ENCODE measurements around the gene YPEL5. TPM values are rescaled to one million over a fixed set of nuclear protein-coding genes. Genes with fewer than 3 reads are reported as not detected.

YPEL5 gene
- total RNA-seq, 1 experiment from 2014 or later, result 66.4 TPM

GRCh38 chr2:30191107-30191506 is 44.3 kb downstream of the YPEL5 start:
- TF ChIP-seq REST (IDR thresholded peaks at IDR 0.05; ENCODE audit: insufficient read depth in 1 of 2, low read depth in 2 of 2, low read length in 1 of 2) (no peak), SIN3A (IDR thresholded peaks at IDR 0.05; ENCODE audit: borderline replicate concordance, insufficient read depth, low read depth, low read length) (no peak), TCF7L2 (IDR thresholded peaks at IDR 0.05; ENCODE audit: low read depth, low read length) (no peak), POLR2AphosphoS5 (IDR thresholded peaks at IDR 0.05; ENCODE audit: low read depth, low read length) (no peak)

GRCh38 chr2:30191819-30192271 is 45.0 kb downstream of the YPEL5 start:
- Histone ChIP-seq H3K4me3 (ENCODE audit: low read depth in 2 of 2, low read length in 2 of 2) (no peak overlapping the region), H3K4me1 (ENCODE audit: control insufficient read depth, insufficient read depth, low read length) (no peaks in the 10 kb centered on the region), H3K9me3 (ENCODE audit: control insufficient read depth, insufficient read depth, low read depth, low read length) (no peaks in the 10 kb centered on the region), H3K27ac (ENCODE audit: low read length) (no peak overlapping the region), H3K36me3 (ENCODE audit: control insufficient read depth, insufficient read depth, low read length) (no peaks in the 10 kb centered on the region), H3K27me3 (ENCODE audit: control insufficient read depth, insufficient read depth, low read length) (peaks cover 1% of the 10 kb centered on the region; the same call in 1 of the 2 replicates)
- in situ Hi-C loops (cut with HindIII; ENCODE audit: low pct_unique_long_range_greater_than_20kb, low sequenced_read_pairs), result no loop called here
- intact Hi-C loops (cut with micrococcal nuclease; ENCODE audit: unreplicated experiment), result no loop called here
- ChIA-PET CTCF (no interaction called here), POLR2A (no interaction called here)
- TF ChIP-seq POLR2AphosphoS5 (IDR thresholded peaks at IDR 0.05; ENCODE audit: low read depth, low read length) (no peak), CTCF (IDR thresholded peaks at IDR 0.05) (no peak), TCF7L2 (IDR thresholded peaks at IDR 0.05; ENCODE audit: low read depth, low read length) (no peak), SIN3A (IDR thresholded peaks at IDR 0.05; ENCODE audit: borderline replicate concordance, insufficient read depth, low read depth, low read length) (no peak), REST (IDR thresholded peaks at IDR 0.05; ENCODE audit: insufficient read depth in 1 of 2, low read depth in 2 of 2, low read length in 1 of 2) (no peak)
- ATAC-seq (no peak), DNase-seq (ENCODE audit: low read depth, low spot score) (no peak)
- no TSS peak for BruUV-seq (replicated peaks)

More at GRCh38 chr2:30191107-30191506, 44.3 kb downstream of the YPEL5 start:
- POLR2A ChIA-PET, result no interaction called here
- Histone ChIP-seq H3K4me3 (ENCODE audit: low read depth in 2 of 2, low read length in 2 of 2) (no peak overlapping the region), H3K36me3 (ENCODE audit: control insufficient read depth, insufficient read depth, low read length) (no peaks in the 10 kb centered on the region), H3K27ac (ENCODE audit: low read length) (no peak overlapping the region), H3K27me3 (ENCODE audit: control insufficient read depth, insufficient read depth, low read length) (peaks cover 5% of the 10 kb centered on the region; the same call in 1 of the 2 replicates), H3K9me3 (ENCODE audit: control insufficient read depth, insufficient read depth, low read depth, low read length) (no peaks in the 10 kb centered on the region), H3K4me1 (ENCODE audit: control insufficient read depth, insufficient read depth, low read length) (no peaks in the 10 kb centered on the region)
- in situ Hi-C loops (cut with HindIII; ENCODE audit: low pct_unique_long_range_greater_than_20kb, low sequenced_read_pairs), result no loop called here
- no TSS peak for BruUV-seq (replicated peaks)
- ATAC-seq (no peak), DNase-seq (ENCODE audit: low read depth, low spot score) (no peak)
- CTCF ChIA-PET, result interaction anchor here (1.0 kb wide), 1 partner anchor 21 kb away, joined by 4 read pairs; no protein-coding TSS in a partner anchor
- intact Hi-C loops (cut with micrococcal nuclease; ENCODE audit: unreplicated experiment), result no loop called here

Measured in Panc1 (cell line).